Heart left ventricle (tissue), 13 donors: ENCODE measurements around the gene PTGIS.

Source experiments
- POLR2A ChIP-seq, 2 donors: fragments of 450-650 bp; IDR thresholded peaks; one replicate each; pipeline ENCODE4 v1.6.1; 2017; ENCODE audit warnings: antibody characterized with exemption in 2 of 2, mild to moderate bottlenecking in 2 of 2, moderate library complexity in 2 of 2
- TF ChIP-seq, protein P1 (sequence below), 12 donors: fragments of 200-600 bp; sonication (generic) in 4 of 12; IDR thresholded peaks; one replicate each; pipeline versions ENCODE4 v1.5.0 to v1.8.0; 2018 to 2022; ENCODE audit warnings: antibody characterized with exemption in 12 of 12, mild to moderate bottlenecking in 5 of 12
- donor health status: ischemic (EF 13 %, LVEDD 7.1; RV severe dilation, severe dysfunction).
- donor health status: DM: no; HTN: yes; CAD: no.
- donor health status: DM: no; HTN: no; CAD: no.
- donor health status: ischemic (EF 25% LVEDD 6.9; RV normal size, moderate dysfunction).
- donor health status: ischemic (EF 25% LVEDD 5.7; RV mildly dilated, moderate dysfunction).
- donor health status: ischemic (EF 35%, LVEDD 5.7; RV mildly dilated, moderate dysfunction).
- donor health status: nonischemic (EF 11% LVEDD 7.7; RV severe dilation, severe dysfunction).
- donor health status: DM: yes; HTN: yes; CAD: no.
- donor health status: PGD.
- donor health status: ischemic (EF 29% LVEDD 5.4; RV normal size, mild dysfunction).
- donor health status: nonischemic (EF 23%, LVEDD 6.1; RV moderate dilation, normal function).

DNA sequence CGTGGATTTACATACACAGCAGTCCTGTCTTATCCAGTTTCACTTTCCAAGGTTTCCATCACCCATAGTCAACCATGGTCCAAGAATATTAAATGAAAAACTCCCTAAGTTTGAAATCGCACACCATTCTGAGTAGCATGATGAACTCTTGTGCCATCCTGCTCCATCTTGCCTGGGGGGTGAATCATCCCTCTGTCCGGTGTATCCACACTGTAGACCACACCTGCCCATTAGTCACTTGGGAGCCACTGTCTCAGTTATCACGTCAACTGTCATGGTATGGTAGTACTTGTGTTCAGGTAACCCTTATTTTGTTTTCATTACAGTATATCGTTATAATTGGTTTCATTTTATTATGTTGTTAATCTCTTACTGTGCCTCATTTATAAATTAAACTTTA lies 38.5 kb downstream of the PTGIS start:
- TF ChIP-seq, protein P1, sequence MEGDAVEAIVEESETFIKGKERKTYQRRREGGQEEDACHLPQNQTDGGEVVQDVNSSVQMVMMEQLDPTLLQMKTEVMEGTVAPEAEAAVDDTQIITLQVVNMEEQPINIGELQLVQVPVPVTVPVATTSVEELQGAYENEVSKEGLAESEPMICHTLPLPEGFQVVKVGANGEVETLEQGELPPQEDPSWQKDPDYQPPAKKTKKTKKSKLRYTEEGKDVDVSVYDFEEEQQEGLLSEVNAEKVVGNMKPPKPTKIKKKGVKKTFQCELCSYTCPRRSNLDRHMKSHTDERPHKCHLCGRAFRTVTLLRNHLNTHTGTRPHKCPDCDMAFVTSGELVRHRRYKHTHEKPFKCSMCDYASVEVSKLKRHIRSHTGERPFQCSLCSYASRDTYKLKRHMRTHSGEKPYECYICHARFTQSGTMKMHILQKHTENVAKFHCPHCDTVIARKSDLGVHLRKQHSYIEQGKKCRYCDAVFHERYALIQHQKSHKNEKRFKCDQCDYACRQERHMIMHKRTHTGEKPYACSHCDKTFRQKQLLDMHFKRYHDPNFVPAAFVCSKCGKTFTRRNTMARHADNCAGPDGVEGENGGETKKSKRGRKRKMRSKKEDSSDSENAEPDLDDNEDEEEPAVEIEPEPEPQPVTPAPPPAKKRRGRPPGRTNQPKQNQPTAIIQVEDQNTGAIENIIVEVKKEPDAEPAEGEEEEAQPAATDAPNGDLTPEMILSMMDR (IDR thresholded peaks at IDR 0.05): no peak
- no peak for TF ChIP-seq POLR2A (IDR thresholded peaks at IDR 0.05)
